ENCODE data around the gene ZSCAN4. TPM values are rescaled to one million over a fixed set of nuclear protein-coding genes. Genes with fewer than 3 reads are reported as not detected.
A peak's percentile ranks its signal among the peaks of the same experiment; 100 is the strongest.

Gene ZSCAN4
- total RNA-seq, 6 experiments from 2014 or later, result not detected

DNA sequence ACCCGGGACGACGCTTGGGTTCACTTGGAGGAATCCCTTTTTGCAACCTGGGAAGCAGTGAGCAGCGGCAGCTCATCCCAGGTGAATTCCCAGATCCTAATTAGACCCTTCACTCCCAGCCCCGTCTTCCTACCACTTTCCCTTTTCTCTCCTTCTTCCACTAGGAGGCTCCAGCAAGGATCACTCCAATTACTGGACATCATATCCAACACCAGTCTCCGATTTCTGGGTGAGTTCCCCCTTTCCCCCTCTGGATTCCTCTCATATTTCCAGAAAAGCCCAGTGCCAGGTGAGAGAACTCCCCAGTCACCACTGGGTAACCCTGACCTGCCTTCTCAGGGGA, 17.1 kb upstream of the ZSCAN4 start:
- H3K4me3 Mint-ChIP-seq, result no peak overlapping the region; the same call in 1 of the 2 replicates
- peaks cover 4% of the 10 kb centered on the region for H3K27me3 Mint-ChIP-seq (ENCODE audit: insufficient read depth)
- H3K4me1 Mint-ChIP-seq (ENCODE audit: low read depth), result peaks cover 5% of the 10 kb centered on the region; the same call in 1 of the 2 replicates
- H3K9me3 Mint-ChIP-seq, result peaks cover 29% of the 10 kb centered on the region
- H3K27ac Mint-ChIP-seq, result no peak overlapping the region
- no peaks in the 10 kb centered on the region; the same call in 1 of the 2 replicates for H3K36me3 Mint-ChIP-seq (ENCODE audit: low read depth)
- no peak for DNase-seq
- TF ChIP-seq, protein P1, sequence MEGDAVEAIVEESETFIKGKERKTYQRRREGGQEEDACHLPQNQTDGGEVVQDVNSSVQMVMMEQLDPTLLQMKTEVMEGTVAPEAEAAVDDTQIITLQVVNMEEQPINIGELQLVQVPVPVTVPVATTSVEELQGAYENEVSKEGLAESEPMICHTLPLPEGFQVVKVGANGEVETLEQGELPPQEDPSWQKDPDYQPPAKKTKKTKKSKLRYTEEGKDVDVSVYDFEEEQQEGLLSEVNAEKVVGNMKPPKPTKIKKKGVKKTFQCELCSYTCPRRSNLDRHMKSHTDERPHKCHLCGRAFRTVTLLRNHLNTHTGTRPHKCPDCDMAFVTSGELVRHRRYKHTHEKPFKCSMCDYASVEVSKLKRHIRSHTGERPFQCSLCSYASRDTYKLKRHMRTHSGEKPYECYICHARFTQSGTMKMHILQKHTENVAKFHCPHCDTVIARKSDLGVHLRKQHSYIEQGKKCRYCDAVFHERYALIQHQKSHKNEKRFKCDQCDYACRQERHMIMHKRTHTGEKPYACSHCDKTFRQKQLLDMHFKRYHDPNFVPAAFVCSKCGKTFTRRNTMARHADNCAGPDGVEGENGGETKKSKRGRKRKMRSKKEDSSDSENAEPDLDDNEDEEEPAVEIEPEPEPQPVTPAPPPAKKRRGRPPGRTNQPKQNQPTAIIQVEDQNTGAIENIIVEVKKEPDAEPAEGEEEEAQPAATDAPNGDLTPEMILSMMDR (IDR thresholded peaks at IDR 0.05), result no peak

DNA sequence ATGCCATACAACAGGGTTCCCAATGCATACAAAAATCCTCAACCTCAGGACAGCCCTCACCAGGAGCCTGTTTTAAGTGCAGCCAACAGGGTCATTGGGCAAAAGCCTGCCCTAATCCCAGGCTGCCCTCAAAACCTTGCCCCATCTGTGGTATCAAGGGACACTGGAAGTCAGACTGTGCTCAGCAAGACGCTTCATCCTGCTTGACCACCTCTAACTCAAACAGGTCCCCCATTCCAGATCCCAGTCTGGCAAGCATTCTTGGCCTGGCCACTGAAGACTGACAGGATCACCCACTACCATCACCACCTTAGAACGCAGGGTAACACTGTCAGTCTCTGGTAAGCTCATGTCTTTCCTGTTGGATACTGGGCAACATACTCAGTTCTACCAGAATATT, 15.0 kb upstream of the ZSCAN4 start:
- DNase-seq, result no peak
- Mint-ChIP-seq H3K36me3 (ENCODE audit: low read depth) (no peaks in the 10 kb centered on the region; the same call in 1 of the 2 replicates), H3K4me1 (ENCODE audit: low read depth) (peaks cover 5% of the 10 kb centered on the region; the same call in 1 of the 2 replicates), H3K9me3 (peaks cover 29% of the 10 kb centered on the region), H3K4me3 (no peak overlapping the region), H3K27me3 (ENCODE audit: insufficient read depth) (peaks cover 4% of the 10 kb centered on the region), H3K27ac (no peak overlapping the region)
- TF ChIP-seq, protein P1 (IDR thresholded peaks at IDR 0.05), result no peak

DNA sequence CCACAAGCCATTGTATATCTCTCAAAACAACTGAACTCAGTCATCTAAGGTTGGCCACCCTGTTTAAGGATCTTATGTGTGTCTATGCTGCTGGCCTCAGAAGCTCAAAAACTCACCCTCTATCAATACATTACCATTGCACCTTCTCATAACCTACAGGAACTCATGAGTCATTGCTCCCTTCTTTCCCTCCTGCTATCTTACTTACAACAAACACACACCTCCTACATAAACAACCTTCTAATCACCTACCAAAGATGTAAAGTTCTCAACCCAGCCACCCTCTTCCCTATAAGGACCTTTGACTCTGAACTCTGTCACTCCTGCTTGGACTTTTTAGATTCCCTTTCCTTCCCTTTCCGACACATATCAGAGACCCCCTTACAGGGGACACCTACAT, 13.3 kb upstream of the ZSCAN4 start:
- no peak overlapping the region for H3K4me3 Mint-ChIP-seq
- TF ChIP-seq, protein P1 (IDR thresholded peaks at IDR 0.05), result no peak
- no peak for DNase-seq
- no peaks in the 10 kb centered on the region; the same call in 1 of the 2 replicates for H3K36me3 Mint-ChIP-seq (ENCODE audit: low read depth)
- H3K27me3 Mint-ChIP-seq (ENCODE audit: insufficient read depth), result peaks cover 6% of the 10 kb centered on the region
- peaks cover 29% of the 10 kb centered on the region for H3K9me3 Mint-ChIP-seq
- H3K4me1 Mint-ChIP-seq (ENCODE audit: low read depth), result peaks cover 5% of the 10 kb centered on the region; the same call in 1 of the 2 replicates
- H3K27ac Mint-ChIP-seq, result no peak overlapping the region

DNA sequence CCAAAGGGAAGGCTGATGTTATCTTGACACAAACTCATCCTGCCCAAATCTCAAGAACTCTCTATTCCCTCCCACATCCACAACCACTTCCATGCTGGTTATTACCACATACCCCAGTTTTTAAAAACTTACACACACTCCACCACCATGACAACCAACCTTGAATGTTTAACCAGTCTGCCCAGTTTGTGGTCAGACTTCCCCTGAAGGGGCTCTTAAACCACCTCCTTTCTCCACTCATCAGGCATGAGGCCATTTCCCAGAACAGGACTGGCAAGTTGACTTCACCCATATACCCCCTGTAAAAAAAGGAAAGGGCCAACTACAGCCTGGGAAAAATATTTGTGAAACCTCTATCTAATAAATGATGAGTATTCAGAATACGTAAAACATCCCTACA, 12.4 kb upstream of the ZSCAN4 start:
- TF ChIP-seq, protein P1 (IDR thresholded peaks at IDR 0.05), result no peak
- no peak overlapping the region for H3K4me3 Mint-ChIP-seq
- peaks cover 7% of the 10 kb centered on the region for H3K27me3 Mint-ChIP-seq (ENCODE audit: insufficient read depth)

DNA sequence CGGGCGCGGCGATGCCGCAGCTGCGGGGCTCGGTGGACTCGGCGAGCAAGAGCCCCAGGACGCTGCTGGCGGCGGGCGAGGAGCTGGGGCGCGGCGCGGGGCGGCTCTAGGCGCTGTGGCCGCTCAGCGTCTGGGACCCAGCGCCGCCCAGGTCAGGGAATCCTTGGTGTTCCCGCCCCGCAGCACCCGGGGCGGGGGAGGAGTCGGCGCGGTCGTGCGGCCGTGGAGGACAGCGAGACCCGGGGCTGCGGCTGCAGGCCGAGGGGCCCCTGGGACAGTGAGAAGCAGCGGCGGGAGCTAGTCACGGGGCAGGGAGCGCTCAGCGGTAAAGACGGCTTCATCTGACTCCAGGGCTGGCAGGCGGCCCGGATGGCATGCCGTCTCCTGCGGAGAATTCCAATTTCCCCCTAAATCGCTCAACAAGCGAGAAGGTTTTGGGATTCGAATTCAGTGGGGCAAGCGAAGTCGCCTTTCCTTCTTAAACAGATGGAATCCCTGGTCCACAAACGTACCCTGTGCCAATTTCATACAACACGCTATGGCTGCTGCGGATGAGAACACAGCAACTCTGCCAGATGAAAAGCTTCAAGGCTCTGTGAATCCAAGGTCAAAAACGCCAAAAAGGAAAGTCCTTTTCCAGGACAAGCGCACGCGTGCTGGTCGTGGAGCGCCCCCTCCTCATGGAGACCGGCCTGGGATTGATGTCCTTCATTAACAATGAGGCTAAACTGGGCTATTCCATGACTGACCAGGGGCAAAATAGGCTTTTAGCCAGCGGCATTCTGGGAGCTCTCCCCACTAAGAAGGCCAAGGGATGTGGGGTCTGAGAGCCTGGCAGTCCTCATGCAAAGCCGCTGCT, 4.2 kb upstream of the ZSCAN4 start:
- Mint-ChIP-seq H3K36me3 (ENCODE audit: low read depth) (no peaks in the 10 kb centered on the region), H3K27me3 (ENCODE audit: insufficient read depth) (peaks cover 10% of the 10 kb centered on the region), H3K4me3 (peak overlapping the region; percentile 87), H3K4me1 (ENCODE audit: low read depth) (no peaks in the 10 kb centered on the region), H3K9me3 (no peaks in the 10 kb centered on the region), H3K27ac (no peak overlapping the region)
- TF ChIP-seq, protein P1 (IDR thresholded peaks at IDR 0.05), result no peak
- peak; percentile 12 for DNase-seq

More for the DNA sequence above, 12.4 kb upstream of the ZSCAN4 start:
- Mint-ChIP-seq H3K9me3 (peaks cover 29% of the 10 kb centered on the region), H3K27ac (no peak overlapping the region), H3K4me1 (ENCODE audit: low read depth) (peaks cover 4% of the 10 kb centered on the region; the same call in 1 of the 2 replicates), H3K36me3 (ENCODE audit: low read depth) (no peaks in the 10 kb centered on the region; the same call in 1 of the 2 replicates)
- DNase-seq, result no peak
